ENCODE results near the gene CAST. TPM values are rescaled to one million over a fixed set of nuclear protein-coding genes. Genes with fewer than 3 reads are reported as not detected.

The CAST gene
- total RNA-seq, 2 donors from 2014 or later = 33.5 to 36.2 TPM

DNA sequence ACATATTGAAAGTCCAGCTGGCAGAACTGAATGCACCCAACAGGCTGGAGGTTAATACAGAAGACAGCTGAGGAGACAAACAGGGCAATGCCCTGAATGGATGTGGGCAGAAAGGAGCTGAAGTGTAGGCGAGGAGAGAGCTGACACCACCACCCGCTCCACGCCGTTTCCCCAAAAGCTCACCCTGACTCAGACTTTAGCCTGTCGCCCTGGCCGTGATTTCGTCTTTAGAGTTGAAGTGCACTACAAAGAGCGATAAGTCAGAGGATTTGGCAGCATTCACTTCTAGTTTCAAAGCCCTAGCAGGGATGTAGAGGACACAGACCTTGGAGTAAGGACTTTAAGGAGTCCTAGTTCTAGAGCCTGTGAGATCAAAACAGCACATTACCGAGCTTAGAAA lies 147.7 kb downstream of the CAST start:
- DNase-seq = no peak
- no peak overlapping the region for H3K4me3 Mint-ChIP-seq

GRCh38 chr5:96812851-96813250 lies 150.7 kb downstream of the CAST start:
- no peak overlapping the region for H3K9ac ChIP-seq (ENCODE audit: extremely low read depth, low read length, poor library complexity, severe bottlenecking)
- H3K27ac ChIP-seq (ENCODE audit: low read depth, low read length) = no peak overlapping the region
- no peaks in the 10 kb centered on the region for H3K36me3 ChIP-seq (ENCODE audit: control insufficient read depth, insufficient read depth, low read length)
- H3K27me3 ChIP-seq (ENCODE audit: control insufficient read depth, insufficient read depth, low read length, poor library complexity, severe bottlenecking) = no peaks in the 10 kb centered on the region
- no peaks in the 10 kb centered on the region for H3K4me1 ChIP-seq (ENCODE audit: control insufficient read depth, insufficient read depth, low read length)
- Mint-ChIP-seq H3K4me3 (no peak overlapping the region), H3K27me3 (ENCODE audit: insufficient read depth) (peaks cover 8% of the 10 kb centered on the region), H3K4me1 (peaks cover 15% of the 10 kb centered on the region), H3K9me3 (no peaks in the 10 kb centered on the region), H3K27ac (no peak overlapping the region), H3K36me3 (ENCODE audit: low read depth) (no peaks in the 10 kb centered on the region)
- TF ChIP-seq, protein P1, sequence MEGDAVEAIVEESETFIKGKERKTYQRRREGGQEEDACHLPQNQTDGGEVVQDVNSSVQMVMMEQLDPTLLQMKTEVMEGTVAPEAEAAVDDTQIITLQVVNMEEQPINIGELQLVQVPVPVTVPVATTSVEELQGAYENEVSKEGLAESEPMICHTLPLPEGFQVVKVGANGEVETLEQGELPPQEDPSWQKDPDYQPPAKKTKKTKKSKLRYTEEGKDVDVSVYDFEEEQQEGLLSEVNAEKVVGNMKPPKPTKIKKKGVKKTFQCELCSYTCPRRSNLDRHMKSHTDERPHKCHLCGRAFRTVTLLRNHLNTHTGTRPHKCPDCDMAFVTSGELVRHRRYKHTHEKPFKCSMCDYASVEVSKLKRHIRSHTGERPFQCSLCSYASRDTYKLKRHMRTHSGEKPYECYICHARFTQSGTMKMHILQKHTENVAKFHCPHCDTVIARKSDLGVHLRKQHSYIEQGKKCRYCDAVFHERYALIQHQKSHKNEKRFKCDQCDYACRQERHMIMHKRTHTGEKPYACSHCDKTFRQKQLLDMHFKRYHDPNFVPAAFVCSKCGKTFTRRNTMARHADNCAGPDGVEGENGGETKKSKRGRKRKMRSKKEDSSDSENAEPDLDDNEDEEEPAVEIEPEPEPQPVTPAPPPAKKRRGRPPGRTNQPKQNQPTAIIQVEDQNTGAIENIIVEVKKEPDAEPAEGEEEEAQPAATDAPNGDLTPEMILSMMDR (conservative IDR thresholded peaks at IDR 0.05) = no peak
- no peak for DNase-seq
- no peaks in the 10 kb centered on the region for H3K9me3 ChIP-seq (ENCODE audit: control insufficient read depth, low read length)
- no peak overlapping the region for H3K4me3 ChIP-seq (ENCODE audit: low read length)

More for the DNA sequence above, 147.7 kb downstream of the CAST start:
- Mint-ChIP-seq H3K4me1 (peaks cover 35% of the 10 kb centered on the region), H3K27me3 (ENCODE audit: insufficient read depth) (peaks cover 8% of the 10 kb centered on the region), H3K36me3 (ENCODE audit: low read depth) (no peaks in the 10 kb centered on the region), H3K9me3 (no peaks in the 10 kb centered on the region), H3K27ac (no peak overlapping the region)
- no peak overlapping the region for H3K9ac ChIP-seq (ENCODE audit: extremely low read depth, low read length, poor library complexity, severe bottlenecking)
- no peaks in the 10 kb centered on the region for H3K9me3 ChIP-seq (ENCODE audit: control insufficient read depth, low read length)
- H3K27ac ChIP-seq (ENCODE audit: low read depth, low read length) = no peak overlapping the region
- 93 to 97% methylated on average over 9 of the region's 9 CpGs for WGBS, 2 experiments (ENCODE audit: insufficient coverage in 1 of 2, insufficient read length in 1 of 2)
- TF ChIP-seq, protein P1 (conservative IDR thresholded peaks at IDR 0.05) = no peak
- no peak overlapping the region for H3K4me3 ChIP-seq (ENCODE audit: low read length)
- no peaks in the 10 kb centered on the region for H3K27me3 ChIP-seq (ENCODE audit: control insufficient read depth, insufficient read depth, low read length, poor library complexity, severe bottlenecking)
- H3K4me1 ChIP-seq (ENCODE audit: control insufficient read depth, insufficient read depth, low read length) = peaks cover 11% of the 10 kb centered on the region
- no peaks in the 10 kb centered on the region for H3K36me3 ChIP-seq (ENCODE audit: control insufficient read depth, insufficient read depth, low read length)

DNA sequence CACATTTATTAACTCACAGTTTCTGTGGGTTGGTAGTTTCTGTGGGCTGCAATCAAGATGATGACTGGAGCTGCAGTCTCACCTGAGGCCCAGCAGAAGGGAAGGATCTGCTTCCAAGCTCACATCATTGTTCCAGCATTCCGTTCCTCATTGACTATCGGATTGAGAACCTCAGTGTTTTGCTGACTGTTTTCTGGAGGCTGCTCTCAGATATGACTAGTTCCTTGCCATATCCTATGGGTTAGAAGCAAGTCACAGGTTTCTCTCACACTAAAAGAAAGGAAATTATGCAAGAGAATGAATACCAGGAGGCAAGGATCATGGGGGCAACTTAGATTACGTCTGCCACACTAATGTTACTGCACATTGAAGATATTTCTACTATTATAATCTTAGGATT lies 151.9 kb downstream of the CAST start:
- Mint-ChIP-seq H3K4me1 (peaks cover 10% of the 10 kb centered on the region), H3K36me3 (ENCODE audit: low read depth) (no peaks in the 10 kb centered on the region), H3K4me3 (no peak overlapping the region), H3K27ac (no peak overlapping the region), H3K9me3 (no peaks in the 10 kb centered on the region), H3K27me3 (ENCODE audit: insufficient read depth) (peaks cover 8% of the 10 kb centered on the region)
- Histone ChIP-seq H3K36me3 (ENCODE audit: control insufficient read depth, insufficient read depth, low read length) (no peaks in the 10 kb centered on the region), H3K27ac (ENCODE audit: low read depth, low read length) (no peak overlapping the region), H3K4me3 (ENCODE audit: low read length) (no peak overlapping the region), H3K9me3 (ENCODE audit: control insufficient read depth, low read length) (no peaks in the 10 kb centered on the region), H3K9ac (ENCODE audit: extremely low read depth, low read length, poor library complexity, severe bottlenecking) (no peak overlapping the region), H3K27me3 (ENCODE audit: control insufficient read depth, insufficient read depth, low read length, poor library complexity, severe bottlenecking) (no peaks in the 10 kb centered on the region), H3K4me1 (ENCODE audit: control insufficient read depth, insufficient read depth, low read length) (no peaks in the 10 kb centered on the region)
- 91 to 100% methylated on average over 1 to 2 of the region's 3 CpGs for WGBS, 2 experiments (ENCODE audit: insufficient coverage in 1 of 2, insufficient read length in 1 of 2)
- TF ChIP-seq, protein P1 (conservative IDR thresholded peaks at IDR 0.05) = no peak
- no peak for DNase-seq
